Measurements from ENCODE around the gene UNC5A.
A peak's percentile ranks its signal among the peaks of the same experiment; 100 is the strongest.

Gene UNC5A

DNA sequence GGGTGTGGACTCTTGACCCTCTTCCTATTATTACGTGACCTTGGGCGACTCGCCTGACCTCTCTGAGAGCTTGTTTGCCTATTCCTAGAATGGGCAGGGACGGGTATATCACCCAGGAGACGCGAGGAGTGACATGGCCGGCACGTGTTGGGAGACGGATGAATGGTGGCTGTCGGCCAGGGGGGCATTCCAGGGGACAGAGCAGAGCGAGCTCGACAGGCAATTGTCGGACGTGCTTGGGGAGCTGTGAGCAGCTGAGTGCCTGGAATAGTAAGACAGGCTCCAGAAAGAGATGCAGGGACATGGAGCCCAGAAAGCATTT lies 29.3 kb upstream of the UNC5A start:
- FAIRE-seq (no peak), DNase-seq (ENCODE audit: insufficient read length, low spot score) (no peak)

- no peak for DNase-seq (ENCODE audit: insufficient read length, low spot score)
- no peak for FAIRE-seq
Measured at GRCh38 chr5:176781638-176782570, 28.5 kb upstream of the UNC5A start.

GRCh38 chr5:176784218-176785165 lies 25.9 kb upstream of the UNC5A start:
- FAIRE-seq = no peak
- DNase-seq (ENCODE audit: insufficient read length, low spot score) = peak; percentile 91

DNA sequence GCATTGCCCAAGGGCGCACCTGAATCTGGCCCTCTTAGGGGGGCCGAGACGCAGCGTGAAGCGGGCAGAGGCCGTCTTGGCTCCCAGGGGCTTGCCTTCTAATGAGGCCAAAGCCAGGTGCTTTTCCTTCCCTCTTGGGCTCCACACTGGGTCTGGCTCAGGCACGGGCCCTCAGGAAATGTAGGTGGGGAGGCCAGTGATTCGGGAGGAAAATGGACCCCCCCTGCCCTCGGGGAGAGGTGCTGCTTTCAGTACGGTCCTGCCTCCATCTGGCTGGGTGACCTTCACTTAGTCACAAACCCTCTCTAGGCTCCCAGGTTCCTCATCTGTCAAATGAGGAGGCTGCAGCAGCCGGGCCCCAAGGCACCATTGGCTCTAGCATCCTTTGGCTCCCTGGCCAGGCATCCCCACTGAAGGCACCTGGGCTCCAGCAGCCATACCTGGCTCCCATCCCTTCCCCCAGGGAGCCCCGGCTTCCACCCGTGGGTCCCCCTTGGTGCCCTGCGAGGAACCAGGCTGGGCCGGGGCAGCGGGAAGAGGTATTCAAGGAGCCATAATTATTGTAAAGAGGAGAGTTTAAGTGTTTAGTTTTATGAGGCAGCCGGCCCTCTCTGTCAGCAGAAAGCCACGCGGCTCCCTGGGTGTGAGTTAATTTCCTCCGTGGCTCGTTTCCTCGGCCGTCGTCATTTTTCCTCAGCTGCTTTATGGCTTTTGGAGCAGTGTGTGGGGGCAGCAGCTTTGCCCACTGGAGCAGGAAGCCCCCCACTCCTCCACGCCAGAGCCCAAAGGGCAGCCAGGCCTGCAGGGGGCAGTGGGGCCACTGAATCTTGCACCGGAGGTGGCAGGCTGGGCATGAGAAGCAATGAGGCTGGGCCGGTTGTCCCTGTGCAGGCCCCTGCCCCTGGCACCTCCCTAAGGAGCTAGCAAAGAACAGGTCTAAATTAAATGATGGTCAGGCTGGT lies 24.9 kb upstream of the UNC5A start:
- FAIRE-seq (no peak), DNase-seq (ENCODE audit: insufficient read length, low spot score) (no peak)

DNA sequence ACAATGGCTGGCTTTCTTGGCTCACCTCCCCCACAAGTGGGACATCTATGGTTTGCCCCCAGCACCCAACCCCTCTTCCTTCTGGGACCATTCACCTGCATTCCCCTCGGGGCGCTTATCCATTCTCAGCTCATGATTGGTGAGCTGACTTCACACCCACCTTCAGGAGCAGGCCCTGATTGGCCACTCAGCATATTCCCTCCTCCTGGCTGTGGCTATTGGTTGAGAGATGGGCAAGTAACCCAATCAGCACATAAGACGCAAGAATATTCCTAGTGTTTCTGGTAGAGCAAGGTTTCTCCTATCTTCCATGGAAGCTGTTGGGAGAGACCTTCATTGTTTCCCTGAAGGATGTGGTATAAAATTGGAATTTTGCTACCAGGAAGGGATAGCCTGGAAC lies 22.7 kb upstream of the UNC5A start:
- FAIRE-seq (no peak), DNase-seq (ENCODE audit: insufficient read length, low spot score) (no peak)

DNA sequence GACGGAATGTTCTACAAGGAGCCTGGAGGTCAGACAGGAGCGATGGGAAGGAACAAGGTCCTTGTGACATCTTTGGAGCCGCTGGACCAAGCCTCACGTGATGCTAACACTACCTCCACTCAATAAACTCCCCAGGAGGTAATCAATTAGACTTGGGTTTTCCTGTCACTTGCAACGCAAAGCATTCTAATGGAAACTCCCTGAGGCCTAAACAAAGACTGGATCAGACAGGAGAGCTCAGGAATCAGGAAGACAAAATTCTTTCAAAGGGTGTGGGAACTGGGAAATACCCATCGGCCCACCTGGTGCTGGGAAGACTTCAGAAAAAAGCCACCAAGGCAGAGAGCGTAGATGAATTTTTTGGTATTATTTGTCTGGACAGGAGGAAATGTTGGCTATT lies 22.3 kb upstream of the UNC5A start:
- no peak for FAIRE-seq
- DNase-seq (ENCODE audit: insufficient read length, low spot score) = no peak

DNA sequence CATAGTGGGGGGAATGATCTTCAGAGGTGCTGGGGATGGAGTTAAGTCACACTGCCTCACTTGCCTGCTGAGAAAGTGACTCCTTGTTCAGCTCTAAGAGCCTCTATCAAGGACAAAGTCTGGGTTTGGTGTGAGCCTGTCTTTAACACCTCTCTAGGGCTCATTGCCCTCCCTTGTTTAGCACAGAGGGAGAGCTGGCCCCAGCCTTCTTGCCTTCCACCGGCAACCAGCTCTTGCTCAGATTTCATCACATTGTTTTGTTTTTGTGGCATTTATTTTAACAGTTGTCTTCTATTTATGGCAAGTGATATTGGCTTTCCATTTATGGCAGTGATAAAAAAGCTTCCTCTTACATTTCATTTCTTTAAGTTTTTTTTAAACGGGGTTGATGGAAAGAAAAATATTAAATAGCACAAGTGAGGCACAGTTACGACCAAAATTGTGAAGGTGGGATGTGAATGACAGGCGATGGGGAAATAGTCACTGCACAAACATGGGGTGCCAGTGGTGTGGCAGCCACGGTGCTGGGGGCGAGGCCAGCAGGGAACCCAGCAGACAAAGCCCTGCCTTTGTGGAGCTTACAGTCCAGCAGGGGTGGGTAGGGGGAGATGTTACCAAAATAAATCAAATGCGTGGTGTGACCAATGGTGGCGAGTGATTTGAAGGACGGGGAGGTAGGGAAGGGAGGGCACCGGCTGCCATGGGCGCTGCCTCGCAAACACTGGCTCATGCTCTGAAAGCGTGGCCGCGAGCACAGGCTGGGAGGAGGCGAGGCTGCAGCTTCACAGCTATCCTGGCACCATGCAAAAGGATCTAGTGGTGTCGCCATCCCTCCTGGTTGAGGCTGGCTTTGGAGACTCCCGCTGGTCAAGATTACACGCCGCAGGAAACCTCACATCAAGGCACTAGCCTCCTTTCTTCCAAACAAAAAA lies 21.2 kb upstream of the UNC5A start:
- FAIRE-seq = no peak
- no peak for DNase-seq (ENCODE audit: insufficient read length, low spot score)

- no peak for FAIRE-seq
- no peak for DNase-seq (ENCODE audit: insufficient read length, low spot score)
Measured at GRCh38 chr5:176789873-176790615, 20.3 kb upstream of the UNC5A start.

DNA sequence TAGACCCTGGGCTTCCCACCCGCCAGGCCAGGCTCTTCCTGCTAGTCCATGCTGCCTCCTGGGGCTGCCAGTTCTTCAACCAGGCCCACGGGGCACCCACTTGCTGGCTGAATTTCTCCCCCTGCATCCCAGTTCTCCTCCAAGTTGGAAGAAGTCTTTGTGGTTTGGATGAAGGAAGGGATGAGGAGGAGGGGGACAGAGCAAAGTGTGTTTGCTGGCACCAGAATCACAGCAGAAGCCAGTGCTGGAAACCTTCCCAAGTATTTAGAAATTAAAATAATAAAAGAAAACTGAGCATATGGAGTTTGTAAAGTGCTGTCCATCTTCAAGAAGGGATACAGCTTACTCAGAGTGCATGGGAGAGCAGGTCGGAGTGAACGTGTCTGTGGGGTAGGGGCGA lies 19.4 kb upstream of the UNC5A start:
- DNase-seq (ENCODE audit: insufficient read length, low spot score) (no peak), FAIRE-seq (no peak)

DNA sequence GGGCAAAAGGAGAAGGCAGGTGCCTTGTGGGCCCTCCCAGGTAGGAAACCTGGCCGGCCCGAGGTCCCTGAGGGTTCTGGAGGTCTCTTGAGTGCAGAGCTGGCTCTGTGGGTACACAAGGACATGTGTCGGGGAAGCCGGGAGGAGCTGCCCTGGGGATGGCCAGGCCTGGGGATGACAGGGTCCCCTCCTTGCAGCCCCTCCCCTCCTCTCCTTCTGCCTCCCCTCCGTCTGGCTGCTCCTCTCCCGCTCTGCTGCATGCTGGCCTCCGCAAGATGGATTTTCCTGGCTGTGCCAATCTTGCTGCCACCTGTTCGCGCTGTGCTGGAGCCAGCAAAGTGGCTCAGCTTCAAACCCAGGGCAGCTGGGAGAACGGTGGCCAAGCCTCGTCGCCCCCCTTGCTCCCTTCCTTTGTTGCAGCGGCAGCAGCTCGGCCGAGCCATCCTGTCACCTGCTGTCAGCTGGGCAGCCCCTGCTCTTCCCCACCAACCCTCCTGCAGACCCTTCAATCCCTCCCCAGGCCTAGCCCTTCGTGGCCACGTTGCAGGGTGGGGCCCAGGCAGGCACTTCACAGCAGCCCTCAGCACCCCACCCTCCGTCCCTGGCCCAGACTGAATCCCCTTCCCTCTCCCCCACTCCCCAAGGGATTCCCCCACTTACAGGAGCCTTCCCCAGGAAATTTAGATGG lies 17.6 kb upstream of the UNC5A start:
- FAIRE-seq = no peak
- DNase-seq (ENCODE audit: insufficient read length, low spot score) = no peak

- no peak for FAIRE-seq
- DNase-seq (ENCODE audit: insufficient read length, low spot score) = no peak
Measured at GRCh38 chr5:176793343-176793699, 17.0 kb upstream of the UNC5A start.

GRCh38 chr5:176793736-176794135 lies 16.6 kb upstream of the UNC5A start:
- DNase-seq (ENCODE audit: insufficient read length, low spot score) (no peak), FAIRE-seq (no peak)

- DNase-seq (ENCODE audit: insufficient read length, low spot score) = no peak
- no peak for FAIRE-seq
Measured at GRCh38 chr5:176794509-176794908, 15.8 kb upstream of the UNC5A start.

DNA sequence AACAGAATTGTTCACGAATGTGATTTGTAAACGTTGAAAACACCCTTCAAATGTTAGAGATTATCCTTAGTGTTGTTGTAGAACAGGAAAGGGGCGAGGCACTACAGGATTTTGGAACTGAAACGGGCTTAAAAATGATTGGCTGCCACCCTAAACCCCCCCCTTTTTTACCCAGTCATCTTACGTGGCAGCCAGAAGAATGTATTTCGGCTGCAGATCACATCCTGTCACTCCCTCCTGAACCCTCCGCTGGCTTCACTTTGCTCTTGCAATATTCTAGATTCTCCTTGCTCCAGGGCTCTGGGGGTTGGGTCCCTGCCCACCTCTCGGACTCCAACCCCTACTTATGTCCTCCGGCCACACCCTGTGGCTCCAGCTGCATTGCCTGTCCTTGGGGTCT lies 13.9 kb upstream of the UNC5A start:
- no peak for FAIRE-seq
- no peak for DNase-seq (ENCODE audit: insufficient read length, low spot score)

- no peak for FAIRE-seq
- DNase-seq (ENCODE audit: insufficient read length, low spot score) = no peak
Measured at GRCh38 chr5:176796970-176797369, 13.4 kb upstream of the UNC5A start.

GRCh38 chr5:176797456-176798050 lies 12.8 kb upstream of the UNC5A start:
- DNase-seq (ENCODE audit: insufficient read length, low spot score) = no peak
- FAIRE-seq = no peak

- FAIRE-seq (no peak), DNase-seq (ENCODE audit: insufficient read length, low spot score) (no peak)
Measured at GRCh38 chr5:176798086-176798876, 12.1 kb upstream of the UNC5A start.

All from HTR-8/SVneo (cell line).